ENCODE results near the gene EPB41L3. TPM values are rescaled to one million over a fixed set of nuclear protein-coding genes. Genes with fewer than 3 reads are reported as not detected.

The EPB41L3 gene
- total RNA-seq, 1 donor from 2014 or later, result 90.9 TPM

DNA sequence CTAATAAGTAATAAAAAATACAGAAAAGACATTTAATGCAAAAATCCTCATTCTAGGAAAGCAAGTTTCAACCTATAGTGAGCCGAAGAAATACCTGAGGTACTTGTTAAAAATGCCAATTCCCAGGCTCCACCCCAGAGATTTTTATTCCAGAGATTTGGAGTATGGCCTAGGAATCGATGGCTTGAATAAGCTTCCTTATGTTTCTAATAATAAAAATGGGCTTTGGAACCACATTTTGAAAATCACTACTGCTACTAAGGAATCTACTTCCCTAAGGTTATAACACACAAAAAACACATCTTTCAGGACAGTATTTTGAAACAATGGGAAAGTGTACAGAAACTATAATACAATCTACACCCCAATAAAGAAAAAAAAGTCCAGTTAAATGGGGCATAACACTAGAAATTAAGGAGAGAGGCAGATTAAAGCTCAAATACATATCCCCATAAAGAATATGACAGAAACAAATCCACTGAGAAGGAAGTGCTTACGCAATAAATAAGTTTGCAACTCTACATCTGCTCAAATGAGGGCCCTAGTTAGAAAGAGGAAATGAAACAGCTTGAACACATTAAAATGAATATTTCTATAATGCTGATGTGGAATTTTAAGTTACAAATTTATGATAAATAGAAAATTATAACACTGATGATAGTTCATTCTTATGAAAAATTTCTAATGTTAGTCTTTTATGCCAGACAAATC lies 103.7 kb downstream of the EPB41L3 start:
- Histone ChIP-seq H3K27me3 (no peaks in the 10 kb centered on the region), H3K27ac (no peak overlapping the region), H3K36me3 (no peaks in the 10 kb centered on the region), H3K9me3 (no peaks in the 10 kb centered on the region), H3K4me3 (no peak overlapping the region), H3K4me1 (no peaks in the 10 kb centered on the region)
- intact Hi-C loops (cut with DNase I), result no loop called here
- TF ChIP-seq, protein P1, sequence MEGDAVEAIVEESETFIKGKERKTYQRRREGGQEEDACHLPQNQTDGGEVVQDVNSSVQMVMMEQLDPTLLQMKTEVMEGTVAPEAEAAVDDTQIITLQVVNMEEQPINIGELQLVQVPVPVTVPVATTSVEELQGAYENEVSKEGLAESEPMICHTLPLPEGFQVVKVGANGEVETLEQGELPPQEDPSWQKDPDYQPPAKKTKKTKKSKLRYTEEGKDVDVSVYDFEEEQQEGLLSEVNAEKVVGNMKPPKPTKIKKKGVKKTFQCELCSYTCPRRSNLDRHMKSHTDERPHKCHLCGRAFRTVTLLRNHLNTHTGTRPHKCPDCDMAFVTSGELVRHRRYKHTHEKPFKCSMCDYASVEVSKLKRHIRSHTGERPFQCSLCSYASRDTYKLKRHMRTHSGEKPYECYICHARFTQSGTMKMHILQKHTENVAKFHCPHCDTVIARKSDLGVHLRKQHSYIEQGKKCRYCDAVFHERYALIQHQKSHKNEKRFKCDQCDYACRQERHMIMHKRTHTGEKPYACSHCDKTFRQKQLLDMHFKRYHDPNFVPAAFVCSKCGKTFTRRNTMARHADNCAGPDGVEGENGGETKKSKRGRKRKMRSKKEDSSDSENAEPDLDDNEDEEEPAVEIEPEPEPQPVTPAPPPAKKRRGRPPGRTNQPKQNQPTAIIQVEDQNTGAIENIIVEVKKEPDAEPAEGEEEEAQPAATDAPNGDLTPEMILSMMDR (IDR thresholded peaks at IDR 0.05), result no peak
- DNase-seq (ENCODE audit: low spot score in 2 of 2), result no peak

DNA sequence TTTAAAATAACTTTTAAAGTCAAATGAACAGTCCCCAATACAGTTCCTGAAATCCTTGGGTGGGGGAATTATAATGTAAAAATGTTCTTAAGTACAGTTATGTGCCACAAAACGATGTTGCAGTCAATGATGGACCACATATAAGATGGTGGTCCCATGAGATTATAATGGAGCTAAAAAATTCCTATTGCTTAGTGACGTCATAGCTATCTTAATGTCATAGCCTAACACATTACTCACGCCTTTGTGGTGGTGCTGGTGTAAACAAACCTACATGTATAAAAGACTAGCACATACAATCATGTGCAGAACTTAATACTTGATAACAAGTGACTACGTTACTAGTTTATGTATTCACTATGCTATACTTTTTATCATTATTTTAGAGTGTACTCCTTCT lies 109.4 kb downstream of the EPB41L3 start:
- no peaks in the 10 kb centered on the region for H3K27me3 ChIP-seq
- DNase-seq (ENCODE audit: low spot score in 2 of 2), result no peak
- H3K9me3 ChIP-seq, result no peaks in the 10 kb centered on the region
- H3K4me1 ChIP-seq, result no peaks in the 10 kb centered on the region
- intact Hi-C loops (cut with DNase I), result no loop called here
- no peak overlapping the region for H3K27ac ChIP-seq
- H3K36me3 ChIP-seq, result no peaks in the 10 kb centered on the region
- H3K4me3 ChIP-seq, result no peak overlapping the region
- TF ChIP-seq, protein P1 (IDR thresholded peaks at IDR 0.05), result no peak

DNA sequence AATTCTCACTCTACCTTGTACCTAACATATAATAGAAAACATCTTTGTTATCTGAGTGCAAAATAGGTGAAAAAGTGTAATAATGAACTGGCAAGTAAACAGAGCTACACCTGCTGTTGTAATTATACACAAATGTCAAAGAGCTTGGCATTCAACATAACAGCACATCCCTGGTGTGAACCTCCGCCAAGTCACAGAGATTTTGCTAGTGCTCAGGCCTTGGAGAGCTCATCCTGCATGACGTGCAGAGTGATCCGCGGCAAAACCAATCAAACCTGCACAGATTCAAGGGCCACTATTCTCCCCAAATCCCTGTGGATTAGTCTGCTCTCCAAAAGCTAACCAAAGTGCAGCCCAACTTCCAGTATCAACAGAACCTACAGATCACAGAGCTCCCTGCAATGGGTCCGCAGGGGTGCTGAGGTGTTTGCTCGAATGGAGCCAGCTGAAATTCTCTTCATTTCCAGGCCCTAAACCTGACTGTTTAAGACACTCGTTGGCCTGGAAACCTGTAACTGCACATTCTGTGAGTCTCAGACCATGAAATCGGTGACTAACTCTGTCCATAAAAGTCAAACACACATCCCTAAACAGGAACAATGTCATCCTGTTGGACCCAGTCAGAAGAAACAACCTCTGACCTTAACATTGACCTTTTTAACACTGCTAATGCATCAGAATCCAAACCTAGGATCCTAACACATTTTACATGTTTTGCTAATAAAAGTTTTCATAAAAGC lies 111.8 kb downstream of the EPB41L3 start:
- TF ChIP-seq, protein P1 (IDR thresholded peaks at IDR 0.05), result no peak
- H3K9me3 ChIP-seq, result no peaks in the 10 kb centered on the region
- DNase-seq (ENCODE audit: low spot score in 2 of 2), result no peak
- H3K4me1 ChIP-seq, result no peaks in the 10 kb centered on the region
- no peak overlapping the region for H3K4me3 ChIP-seq
- no peaks in the 10 kb centered on the region for H3K36me3 ChIP-seq
- no peak overlapping the region for H3K27ac ChIP-seq
- H3K27me3 ChIP-seq, result no peaks in the 10 kb centered on the region
- intact Hi-C loops (cut with DNase I), result no loop called here

DNA sequence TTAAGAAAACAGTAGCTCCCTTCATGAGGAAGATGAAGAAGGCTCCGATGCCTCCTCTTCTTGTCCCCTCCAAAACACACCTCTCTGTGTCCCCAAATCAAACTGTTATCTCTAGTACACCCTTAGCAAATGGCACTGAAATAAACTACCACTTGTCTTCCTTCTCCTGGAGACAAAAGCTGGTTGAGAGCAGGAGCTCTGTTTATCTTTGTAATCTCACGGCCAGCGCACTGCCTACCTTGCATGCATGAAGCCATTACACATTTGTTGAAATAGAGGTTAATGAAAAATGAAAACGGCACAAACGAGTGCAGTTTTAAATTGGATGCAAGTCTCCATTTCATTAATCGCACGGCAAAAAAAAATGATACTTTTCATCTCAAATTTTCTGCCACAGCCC lies 113.7 kb downstream of the EPB41L3 start:
- Histone ChIP-seq H3K9me3 (no peaks in the 10 kb centered on the region), H3K27me3 (no peaks in the 10 kb centered on the region), H3K4me3 (no peak overlapping the region), H3K4me1 (no peaks in the 10 kb centered on the region), H3K36me3 (no peaks in the 10 kb centered on the region), H3K27ac (no peak overlapping the region)
- intact Hi-C loops (cut with DNase I), result no loop called here
- DNase-seq (ENCODE audit: low spot score in 2 of 2), result no peak
- TF ChIP-seq, protein P1 (IDR thresholded peaks at IDR 0.05), result no peak

DNA sequence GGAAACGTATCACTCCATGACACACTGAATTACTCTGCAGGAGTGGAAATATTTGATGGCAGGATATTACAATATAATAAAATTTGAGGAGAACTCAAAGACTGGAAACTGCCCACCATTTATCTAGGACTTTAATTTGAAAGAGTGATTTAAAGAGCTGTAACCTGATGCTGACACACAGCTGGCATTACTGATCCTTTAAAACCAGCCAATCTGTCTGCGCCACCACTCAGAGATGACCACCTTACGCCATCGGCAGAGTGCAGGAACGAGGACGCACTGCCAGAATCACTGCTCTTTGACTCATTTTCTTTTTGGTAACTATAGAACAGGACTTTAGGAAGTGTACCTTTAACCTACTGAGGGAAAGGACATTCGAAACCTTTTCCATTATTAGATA lies 114.1 kb downstream of the EPB41L3 start:
- H3K27ac ChIP-seq, result no peak overlapping the region
- intact Hi-C loops (cut with DNase I), result no loop called here
- no peaks in the 10 kb centered on the region for H3K9me3 ChIP-seq
- DNase-seq (ENCODE audit: low spot score in 2 of 2), result no peak
- no peaks in the 10 kb centered on the region for H3K36me3 ChIP-seq
- TF ChIP-seq, protein P1 (IDR thresholded peaks at IDR 0.05), result no peak
- H3K4me1 ChIP-seq, result no peaks in the 10 kb centered on the region
- no peak overlapping the region for H3K4me3 ChIP-seq
- H3K27me3 ChIP-seq, result no peaks in the 10 kb centered on the region
